Non-pigmented ciliary epithelial cell (primary cell): ENCODE measurements around the gene GRM8.

Source experiments
- DNase-seq: peaks from one replicate; pipeline ENCODE4 v3.0.0-alpha.2; 2010; ENCODE audit warnings: low read depth

Gene GRM8

DNA sequence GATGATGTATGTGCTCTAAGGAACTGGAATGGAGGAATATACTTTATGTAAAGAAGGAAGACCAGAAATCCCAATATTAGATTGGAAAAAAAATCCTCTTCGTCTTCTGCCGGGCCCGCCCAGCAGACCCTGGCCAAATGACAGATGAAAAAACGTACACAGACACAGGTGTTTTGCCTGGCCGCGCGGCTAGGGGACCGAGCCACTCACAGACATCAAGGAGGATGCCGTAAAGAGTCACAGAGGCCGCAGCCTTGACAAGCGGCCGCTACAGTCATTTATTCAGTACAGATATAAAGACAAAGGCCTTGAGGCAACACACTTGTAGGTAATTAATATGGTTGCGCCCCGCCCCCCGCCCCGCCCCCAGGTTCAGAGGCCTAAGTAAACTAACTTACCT, 594.1 kb downstream of the GRM8 start:
- DNase-seq: no peak

DNA sequence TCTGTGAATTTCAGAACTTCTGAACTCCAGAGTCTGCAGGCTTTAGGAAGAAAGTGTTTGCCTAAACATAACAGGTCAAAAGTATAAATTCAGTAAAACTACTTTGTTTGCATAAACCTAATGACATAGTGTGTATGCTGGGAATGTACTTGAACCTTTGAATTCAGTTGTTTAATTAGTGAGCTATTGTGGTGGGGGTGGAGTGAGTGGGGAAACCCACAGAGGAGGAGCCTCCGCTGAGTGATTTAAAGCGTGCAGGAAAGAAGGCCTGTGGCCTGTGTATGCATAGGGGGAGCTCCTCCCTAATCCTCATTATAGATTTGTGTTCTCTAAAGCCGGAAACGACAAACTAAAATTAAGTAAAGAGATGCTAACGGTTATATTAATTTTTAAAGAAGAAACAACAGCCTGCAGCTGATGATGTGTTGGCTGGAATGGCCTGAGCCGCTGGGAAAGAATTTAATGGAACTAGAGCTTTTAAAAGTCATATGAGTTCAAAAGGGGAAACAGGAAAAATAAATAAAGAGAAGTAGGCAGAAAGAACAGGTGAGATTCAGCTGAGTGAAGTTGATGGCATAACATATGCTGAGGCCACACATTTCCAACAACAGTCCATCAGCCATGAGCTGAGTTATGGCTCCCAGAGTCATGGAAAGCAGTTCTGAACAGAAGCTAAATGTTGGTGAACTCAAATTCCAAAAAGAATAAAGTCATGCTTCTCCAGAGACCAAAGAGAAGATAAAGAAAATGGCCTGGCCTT, 595.0 kb downstream of the GRM8 start:
- DNase-seq: no peak

DNA sequence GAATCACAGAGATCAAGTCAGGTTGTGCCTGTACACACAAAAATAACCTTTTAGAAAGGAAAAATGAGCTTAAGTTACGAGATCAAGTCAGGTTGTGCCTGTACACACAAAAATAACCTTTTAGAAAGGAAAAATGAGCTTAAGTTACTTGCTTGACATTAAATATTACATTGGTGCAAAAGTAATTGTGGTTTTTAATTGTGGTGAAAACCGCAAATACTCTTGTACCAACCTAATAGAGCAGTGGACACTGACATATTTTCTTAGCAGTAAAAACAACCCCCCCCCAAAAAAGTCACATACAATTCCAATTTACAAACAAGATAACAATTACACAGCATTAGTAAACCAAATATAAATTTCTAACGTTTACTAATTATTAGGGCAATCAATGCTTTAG, 595.6 kb downstream of the GRM8 start:
- DNase-seq: no peak

DNA sequence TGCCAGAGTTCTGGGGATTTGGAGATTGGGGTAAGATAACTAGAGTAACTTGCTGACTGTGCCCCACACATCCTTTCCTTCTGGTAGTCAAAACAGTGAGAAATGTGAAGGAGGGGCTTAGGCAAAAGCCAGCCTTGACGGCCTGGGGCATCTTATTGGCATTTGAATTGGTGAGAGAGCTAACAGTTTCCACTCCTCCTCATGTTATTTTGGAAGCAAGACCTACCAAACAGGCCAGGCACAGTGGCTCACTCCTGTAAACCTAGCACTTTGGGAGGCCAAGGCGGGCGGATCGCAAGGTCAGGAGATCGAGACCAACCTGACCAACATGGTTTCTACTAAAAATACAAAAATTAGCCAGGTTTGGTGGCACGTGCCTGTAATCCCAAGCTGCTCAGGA, 596.6 kb downstream of the GRM8 start:
- DNase-seq: no peak

DNA sequence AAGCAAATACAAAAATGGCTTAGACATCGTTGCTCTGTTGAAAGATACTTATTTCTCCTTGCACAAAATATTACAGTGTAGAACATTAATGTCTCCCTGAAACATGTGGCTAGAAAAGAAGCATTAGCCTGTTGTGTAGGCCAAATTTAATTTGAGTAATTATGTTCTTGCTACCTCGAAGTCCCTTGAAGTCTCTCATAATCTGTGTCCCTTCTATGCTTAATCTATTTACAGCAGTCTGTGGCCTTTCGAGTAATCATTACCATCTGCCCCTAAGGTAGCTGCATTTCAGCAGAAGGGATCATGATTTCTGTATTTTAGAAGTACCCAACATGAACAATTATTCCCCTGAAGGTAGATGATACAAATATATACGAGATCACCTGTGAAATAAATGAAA, 615.2 kb downstream of the GRM8 start:
- no peak for DNase-seq

DNA sequence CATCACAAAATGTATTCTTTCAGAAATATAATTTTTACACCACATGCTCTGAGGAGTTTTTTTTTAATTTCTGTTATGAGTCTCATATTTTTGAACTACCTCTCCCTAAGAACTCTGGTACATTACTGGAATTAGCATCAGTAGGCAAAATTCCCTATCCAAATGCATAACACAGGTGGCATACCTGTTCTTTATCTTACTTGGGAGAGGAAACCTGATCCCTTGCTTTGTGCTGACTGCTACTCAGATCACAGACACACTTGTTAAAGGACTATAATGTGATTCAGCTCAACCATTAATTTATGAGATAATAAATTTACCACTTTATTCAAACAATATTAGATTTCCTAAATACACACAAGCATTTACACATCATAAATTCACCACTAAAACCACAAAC, 617.2 kb downstream of the GRM8 start:
- DNase-seq: no peak

DNA sequence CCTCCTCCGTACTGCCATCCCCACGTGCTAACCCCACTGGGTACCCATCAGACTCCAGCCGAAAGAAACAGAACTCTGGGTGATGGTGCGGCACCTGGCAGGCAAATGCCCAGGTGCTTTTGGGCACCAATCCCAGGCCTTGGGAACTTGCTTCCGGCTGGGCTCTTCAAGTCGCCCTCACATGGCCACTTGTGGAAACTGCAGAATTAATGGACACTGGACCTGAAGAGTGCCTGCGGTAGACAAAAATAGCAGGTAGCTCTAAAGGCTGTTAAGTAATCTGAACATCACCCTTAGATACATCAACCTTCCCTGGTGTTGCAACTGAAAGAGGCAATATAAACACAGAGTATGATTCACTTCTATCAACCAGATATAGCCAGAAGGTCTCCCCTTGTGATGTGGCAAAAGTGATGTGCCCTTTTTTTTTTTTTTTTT, 644.4 kb downstream of the GRM8 start:
- DNase-seq: no peak

DNA sequence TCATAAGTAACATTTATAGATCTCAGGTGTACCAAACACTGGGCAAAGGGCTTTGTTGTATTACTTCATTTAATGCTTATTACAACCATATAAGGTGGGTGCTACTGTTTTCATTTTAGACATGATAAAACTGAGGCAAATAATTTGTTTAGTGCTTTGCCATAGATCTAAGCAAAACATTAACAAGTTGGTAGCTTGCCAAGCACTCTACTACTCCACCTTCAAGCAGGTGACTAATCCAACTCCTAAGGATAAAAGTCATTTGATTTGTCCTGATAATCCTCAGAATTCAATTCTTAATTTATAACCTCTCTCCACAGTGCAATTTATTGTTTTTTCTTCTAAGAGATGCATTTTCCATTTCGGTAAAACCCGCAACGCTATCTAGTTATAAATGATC, 646.4 kb downstream of the GRM8 start:
- no peak for DNase-seq

DNA sequence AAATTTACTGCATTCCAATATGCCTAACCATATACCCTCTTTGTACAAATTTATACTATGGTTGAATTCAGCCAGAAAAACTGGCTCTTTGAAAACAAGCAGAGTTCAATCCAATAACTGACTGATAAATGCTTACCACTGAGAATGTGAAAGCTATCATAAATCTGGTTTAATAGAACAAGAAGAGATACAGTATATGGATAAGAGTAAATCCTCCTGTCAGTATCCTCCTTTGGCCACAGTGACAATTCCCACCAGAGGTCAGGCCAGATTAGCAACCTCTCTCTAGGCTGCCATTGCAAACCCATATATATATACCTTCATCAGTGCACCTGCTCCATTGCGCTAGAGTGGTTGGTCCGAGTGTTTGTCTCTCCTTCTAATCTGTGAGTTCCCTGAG, 647.2 kb downstream of the GRM8 start:
- no peak for DNase-seq

DNA sequence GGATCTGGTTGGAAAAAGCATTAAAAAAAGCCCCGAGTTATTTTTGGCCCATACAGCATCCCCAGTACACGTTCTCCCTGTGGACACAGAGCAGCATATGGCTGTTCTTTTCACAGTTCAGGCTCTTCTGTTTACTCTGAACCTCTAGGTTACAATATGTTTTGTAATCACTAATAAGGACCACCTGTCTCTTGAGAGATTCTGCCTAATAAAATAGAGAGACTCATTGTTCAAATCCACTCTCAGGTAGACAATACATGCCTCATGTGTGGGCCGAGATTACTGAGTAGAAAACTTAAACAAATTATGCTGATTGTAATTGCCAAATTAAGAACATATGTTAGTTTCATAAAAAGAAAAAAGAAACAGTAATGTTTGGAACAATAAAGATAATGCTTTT, 647.7 kb downstream of the GRM8 start:
- no peak for DNase-seq

DNA sequence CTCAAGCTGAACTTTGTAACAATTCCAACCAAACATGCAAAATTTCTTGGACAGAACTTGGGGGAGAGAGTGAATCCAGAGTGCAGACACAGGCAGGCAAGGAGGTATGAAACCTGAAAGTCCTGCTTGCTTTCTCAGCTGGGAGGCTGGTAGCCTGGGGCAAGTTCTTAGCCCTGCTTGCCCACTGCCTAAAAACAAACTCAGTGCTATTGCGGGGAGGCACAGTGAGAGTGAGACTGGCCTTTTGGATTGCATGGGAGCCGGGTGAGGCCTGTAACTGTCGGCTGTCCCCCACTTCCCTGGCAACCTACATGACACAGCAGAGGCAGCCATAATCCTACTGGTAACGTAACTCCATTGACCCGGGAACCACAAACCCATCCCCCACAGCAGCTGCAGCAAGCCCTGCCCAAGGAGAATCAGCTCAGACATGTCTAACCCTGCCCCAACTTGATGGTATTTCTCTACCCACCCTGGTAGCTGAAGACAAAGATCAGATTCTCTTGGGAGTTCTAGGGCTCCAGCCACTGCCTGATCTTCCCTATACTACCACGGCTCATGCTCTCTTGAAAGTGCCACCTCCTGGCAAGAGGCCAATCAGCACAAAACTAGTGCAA, 663.6 kb downstream of the GRM8 start:
- no peak for DNase-seq

DNA sequence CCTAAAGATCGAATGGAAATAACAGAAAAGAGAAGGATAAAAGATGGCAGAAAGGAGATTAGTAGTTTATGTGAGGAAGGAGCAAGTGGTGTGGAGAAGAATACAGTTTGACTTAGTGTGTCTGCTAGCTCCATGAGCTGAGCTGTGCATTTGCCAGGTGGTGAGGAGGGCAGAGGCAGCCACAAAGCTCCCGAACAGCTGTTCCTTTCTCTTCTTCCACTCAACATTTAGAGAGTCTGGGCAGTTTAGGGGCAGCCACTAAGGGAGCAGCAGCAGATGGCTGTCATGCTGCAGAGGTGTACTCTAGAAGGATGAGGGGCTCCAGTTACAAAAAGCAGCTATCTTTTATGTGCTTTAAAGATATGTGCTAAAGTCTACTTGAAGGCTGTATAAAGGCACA, 674.4 kb downstream of the GRM8 start:
- no peak for DNase-seq

DNA sequence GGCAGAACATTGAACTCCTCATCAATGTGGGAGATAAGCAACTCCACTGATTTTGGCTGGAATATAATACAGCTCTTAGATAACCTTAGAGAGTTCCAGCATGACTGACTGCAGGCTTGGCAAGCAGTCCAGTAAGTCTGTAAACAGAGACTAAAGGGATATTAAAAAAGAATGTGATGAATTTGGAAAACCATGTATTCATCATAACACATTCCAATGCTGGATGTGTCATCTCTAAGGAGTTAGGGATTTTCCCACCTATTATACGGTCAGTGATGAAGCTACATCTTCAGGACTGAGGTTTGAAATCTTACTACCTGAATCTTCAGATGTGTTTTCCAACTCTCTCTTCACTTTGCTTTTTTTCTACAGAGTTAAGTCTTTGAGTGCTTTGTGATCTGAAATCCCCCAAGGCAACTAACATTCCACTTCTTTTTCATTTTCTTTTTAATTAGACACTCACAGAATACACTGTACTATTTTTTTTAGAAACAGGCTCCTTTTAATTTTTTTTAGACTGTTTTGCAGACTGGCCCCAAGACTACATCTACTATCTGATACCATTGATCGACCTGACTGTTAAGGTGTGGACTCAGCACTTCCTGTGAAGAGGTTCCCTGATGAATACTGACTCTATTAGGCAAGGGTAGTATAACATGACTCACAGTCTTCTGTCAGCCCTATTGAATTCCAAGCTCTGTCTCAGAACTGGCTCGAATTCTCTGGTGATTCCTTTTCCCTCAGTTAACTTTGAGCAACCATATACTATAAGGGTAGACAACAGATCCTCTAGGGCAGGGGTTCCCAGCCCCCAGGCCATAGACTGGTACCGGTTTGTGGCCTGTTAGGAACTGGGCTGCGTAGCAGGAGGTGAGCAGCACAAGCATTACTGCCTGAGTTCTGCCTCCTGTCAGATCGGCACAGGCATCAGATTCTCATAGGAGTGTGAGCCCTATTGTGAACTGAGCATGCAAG, 678.2 kb downstream of the GRM8 start:
- DNase-seq: peak; percentile 32

DNA sequence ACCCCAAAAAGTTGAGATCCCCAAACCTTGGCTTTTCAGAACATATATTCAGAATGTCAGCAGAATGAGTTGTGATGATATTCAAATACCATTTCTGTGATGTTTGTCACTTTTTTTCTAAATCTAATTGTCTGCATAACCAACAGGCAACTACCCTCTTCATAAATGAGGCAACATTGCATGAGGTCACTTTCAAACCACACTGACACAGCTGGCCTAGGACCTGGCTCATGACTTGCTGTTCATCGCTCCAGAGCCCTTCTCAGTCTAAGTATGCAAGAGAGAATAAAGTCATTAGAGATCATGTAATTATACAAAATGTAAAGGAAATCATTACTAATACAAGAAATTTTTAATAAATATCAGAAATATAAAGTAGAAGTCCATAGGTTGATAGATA, 681.9 kb downstream of the GRM8 start:
- DNase-seq: no peak

DNA sequence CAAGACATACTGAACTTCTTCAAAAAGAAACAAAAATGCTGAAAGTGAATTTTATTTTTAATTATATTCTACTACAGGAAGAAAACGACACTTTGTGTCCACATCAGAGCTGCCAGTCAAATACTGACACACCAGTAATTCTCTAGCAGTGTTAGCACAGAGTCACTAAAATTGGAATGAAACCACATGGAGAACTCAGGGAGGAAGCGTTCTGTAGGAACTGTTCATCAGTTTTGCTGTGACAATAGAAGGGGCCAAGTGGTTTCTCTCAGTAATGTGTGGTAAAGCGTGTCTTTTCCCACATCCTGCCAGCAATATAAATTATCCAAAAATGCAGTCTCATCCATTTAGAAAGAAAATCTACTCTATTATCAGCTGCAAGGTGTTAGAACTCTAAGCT, 683.3 kb downstream of the GRM8 start:
- no peak for DNase-seq

DNA sequence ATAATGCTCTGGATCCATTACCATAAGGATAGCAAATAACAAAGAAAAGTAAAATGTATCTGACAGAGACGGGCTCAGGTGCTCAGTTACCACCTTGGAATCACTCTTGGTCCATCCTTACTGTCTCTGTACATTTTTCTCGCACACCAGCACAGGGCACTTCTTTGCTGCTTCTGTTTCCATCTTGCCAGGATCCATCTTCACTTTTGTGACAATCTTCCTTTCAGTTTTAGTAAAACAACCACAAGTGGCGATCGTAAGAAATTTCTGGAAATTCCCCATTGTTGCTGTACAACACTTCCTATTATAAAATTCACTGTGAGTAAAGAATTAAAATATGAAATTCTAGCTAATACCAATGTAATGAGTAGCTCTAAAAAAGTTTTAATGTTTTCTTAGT, 695.5 kb downstream of the GRM8 start:
- DNase-seq: no peak

DNA sequence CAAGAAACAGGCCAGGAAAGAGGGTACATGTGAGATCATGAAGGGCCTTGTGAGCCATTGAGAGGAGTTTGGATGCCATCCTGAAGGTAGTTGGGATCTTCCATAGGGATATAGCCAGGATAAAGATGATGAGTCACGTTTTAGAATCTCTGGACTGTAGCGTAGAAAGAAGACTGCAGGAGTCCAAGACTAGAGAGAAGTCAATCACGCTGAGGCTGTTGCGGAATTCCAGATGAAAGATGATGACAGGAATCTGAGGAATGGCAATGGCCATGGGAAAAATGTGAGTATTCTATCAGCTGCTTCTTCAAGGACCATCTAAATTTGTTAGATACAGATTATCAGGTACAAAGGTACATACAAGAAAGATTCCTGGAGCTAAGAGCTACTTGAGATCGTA, 711.3 kb downstream of the GRM8 start:
- DNase-seq: no peak

DNA sequence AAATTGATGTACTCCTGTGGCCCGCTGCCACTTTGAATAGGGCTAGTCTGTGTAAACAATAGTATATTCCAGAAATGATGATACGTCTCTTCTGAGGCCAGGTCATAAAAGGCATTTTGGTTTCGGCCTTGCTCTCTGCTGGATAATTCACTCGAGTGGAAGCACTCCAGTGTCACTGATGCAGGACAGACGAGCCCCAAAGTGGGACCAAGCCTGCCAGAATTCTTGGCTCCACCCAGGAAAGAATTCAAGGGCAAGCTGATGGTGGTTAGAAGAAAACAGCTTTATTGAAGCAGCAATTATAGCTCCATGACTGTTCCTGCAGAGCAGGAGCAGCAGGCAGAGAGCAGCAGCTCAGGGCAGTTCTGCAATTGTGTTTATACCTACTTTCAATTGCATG, 717.6 kb downstream of the GRM8 start:
- DNase-seq: no peak

DNA sequence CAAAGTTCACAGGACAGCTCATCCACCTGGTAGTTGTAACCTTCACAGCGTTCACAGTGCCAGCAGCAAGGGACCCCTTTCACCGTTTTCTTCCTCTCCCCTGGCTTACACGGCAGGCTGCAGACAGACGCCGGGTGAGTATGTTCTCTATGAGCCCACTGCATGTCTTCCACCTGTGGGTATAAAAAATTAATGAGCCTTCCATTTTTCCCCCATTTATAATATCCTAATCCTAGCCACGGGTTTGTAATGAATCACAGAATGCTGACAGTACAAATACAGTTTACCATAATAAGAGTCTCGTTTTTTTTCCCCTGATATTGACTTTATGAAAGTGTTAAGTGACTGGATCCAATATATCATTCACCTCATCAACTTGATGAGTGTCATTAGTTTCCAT, 719.0 kb downstream of the GRM8 start:
- DNase-seq: no peak

DNA sequence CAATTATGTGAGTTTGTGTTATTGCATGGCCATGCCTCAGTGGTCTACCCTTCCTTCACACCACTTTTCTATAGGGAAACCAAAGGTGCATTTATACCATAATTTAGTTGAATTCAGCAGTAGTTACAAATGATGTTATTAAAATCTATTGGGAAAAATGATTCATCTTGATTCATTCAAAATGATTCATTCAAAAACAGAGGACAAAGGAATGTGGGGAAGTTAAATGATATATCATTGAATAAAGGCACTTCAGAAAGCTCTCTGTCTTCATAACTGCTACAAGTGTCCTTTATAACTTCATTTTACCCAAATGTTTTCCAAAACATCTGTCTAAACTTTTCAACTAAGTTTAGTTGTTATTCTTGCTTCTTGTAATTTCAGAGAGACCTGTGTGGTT, 722.9 kb downstream of the GRM8 start:
- DNase-seq: no peak

DNA sequence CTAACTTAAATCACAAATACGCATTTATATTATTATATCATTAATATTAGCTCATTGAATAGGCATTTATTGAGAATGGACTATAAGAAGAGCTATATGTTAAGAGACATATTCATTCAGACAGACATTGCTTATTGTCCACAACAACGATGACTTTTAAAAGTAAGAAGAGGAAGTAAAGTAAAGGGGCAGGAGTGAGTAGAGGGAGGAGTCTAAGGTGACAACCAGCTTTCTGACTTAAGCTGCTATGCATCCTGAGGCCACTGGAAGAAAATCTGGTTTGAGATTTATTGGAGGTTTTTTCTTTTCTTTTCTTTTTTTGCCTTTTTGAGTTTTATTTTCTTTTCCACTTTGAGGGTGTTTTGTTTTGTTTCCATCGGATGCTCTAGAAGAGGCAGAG, 723.5 kb downstream of the GRM8 start:
- no peak for DNase-seq

DNA sequence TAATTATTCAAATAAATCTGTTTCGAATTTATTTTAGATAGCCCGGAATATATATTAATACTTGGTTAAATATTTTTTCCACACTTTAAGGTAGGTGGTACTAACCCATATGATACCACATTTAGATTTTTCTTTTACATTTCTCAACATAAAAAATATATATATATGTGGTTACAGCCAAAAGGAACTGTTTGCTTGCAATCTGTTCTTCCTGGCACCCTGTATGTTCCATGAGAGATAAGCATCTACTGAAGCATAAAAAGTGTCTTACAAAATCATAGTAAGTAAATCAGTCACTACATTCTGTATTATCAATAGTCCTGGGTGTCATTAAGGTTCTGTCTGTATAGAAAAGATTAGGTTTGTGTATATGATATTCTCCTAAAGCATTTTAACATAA, 726.8 kb downstream of the GRM8 start:
- DNase-seq: no peak

DNA sequence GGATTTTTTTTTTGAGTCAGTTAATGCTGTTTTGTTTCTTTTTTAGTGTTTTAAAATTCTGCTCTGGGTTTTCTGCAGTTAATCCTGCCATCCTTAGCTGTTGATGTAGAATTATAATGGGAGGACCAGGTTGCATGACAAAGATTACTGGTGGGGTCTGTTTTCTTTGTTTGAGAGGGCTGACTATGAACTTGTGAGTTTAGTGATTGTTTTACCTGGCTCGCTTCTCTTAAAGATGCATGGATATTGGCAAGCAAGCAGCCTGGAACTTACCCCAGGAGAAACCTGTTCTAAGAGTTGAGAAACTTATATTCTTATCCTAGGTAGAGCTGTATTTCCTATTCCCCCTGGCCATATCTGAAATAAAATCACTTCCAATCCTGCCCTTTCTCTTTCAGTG, 727.8 kb downstream of the GRM8 start:
- DNase-seq: no peak
